Testis (tissue), 3 donors: ENCODE data around the gene CCDC30. TPM values are rescaled to one million over a fixed set of nuclear protein-coding genes. Genes with fewer than 3 reads are reported as not detected.

Experiments
- DNase-seq: peaks from one replicate; pipeline ENCODE4 v3.0.0-alpha.2; 2019
- H3K27ac ChIP-seq, 2 donors: fragments of 200-600 bp; sonication (generic); one replicate each; pipeline ENCODE4 v1.5.1; 2019
- H3K27me3 ChIP-seq: fragments of 200-600 bp; sonication (generic); one replicate; pipeline ENCODE4 v1.5.1; 2019
- H3K36me3 ChIP-seq: fragments of 200-600 bp; sonication (generic); one replicate; pipeline ENCODE4 v1.5.1; 2017; ENCODE audit warnings: low read depth; ENCODE audit errors: missing control alignments
- H3K4me1 ChIP-seq: fragments of 200-600 bp; sonication (generic); one replicate; pipeline ENCODE4 v1.5.1; 2019
- H3K4me3 ChIP-seq, 2 donors: fragments of 200-600 bp; sonication (generic); one replicate each; pipeline ENCODE4 v1.5.1; 2017 to 2019
- H3K9me3 ChIP-seq: fragments of 200-600 bp; sonication (generic); one replicate; pipeline ENCODE4 v1.5.1; 2017
- CTCF ChIP-seq, 3 experiments: fragments of 450-650 bp in 2 of 3; fragments of 200-600 bp in 1 of 3; sonication (generic) in 1 of 3; IDR thresholded peaks; one replicate each; pipeline ENCODE4 v1.5.1; 2016 to 2019; ENCODE audit warnings: antibody characterized with exemption in 3 of 3, mild to moderate bottlenecking in 2 of 3, moderate library complexity in 1 of 3
- POLR2A ChIP-seq: fragments of 450-650 bp; IDR thresholded peaks from one replicate; pipeline ENCODE4 v1.6.1; 2017; ENCODE audit warnings: antibody characterized with exemption, mild to moderate bottlenecking, moderate library complexity
- WGBS, 2 donors: methylation state at CpG; one replicate each; pipeline ENCODE4 v1.1.5; 2018; 5-methylcytosine and 5-hydroxymethylcytosine counted together
- intact Hi-C: fragments of 100-400 bp; cut with DNase I; formaldehyde crosslinking; loops from one replicate; pipeline ENCODE4 v1.15.1; 2023; ENCODE audit warnings: low total_unique reads
- polyA plus RNA-seq: library from polyadenylated mRNA; stranded (reverse); fragments of 350-450 nt; fragmentation: Illumina TruSeq; extraction: RNeasy Lipid Tissue Mini Kit (QIAGEN cat#74804); gene quantifications from one replicate; pipeline ENCODE4 v1.2.3, GENCODE V29; 2014; ENCODE audit warnings: low read depth, low replicate concordance; ENCODE audit not compliant: insufficient read depth
- total RNA-seq, 2 donors: library from RNA; depleted of rRNA; stranded (reverse); fragments of >200 nt; gene quantifications; one replicate each; pipeline ENCODE4 v1.2.3, GENCODE V29; 2016

CCDC30 gene
- total and polyA plus RNA-seq, 3 donors from 2014 or later, result 5.8 to 16.1 (median 14.6) TPM

- no peaks in the 10 kb centered on the region for H3K36me3 ChIP-seq
- no peaks in the 10 kb centered on the region for H3K9me3 ChIP-seq
- 0% methylated on average over 18 to 64 of the region's 66 CpGs for WGBS, 2 donors
- peak; percentile 94 for DNase-seq
- H3K27ac ChIP-seq, result peak within 1 kb of the TSS; percentile 83 to 93
- intact Hi-C loops, result no loop called here
- TF ChIP-seq POLR2A (no peak), CTCF (IDR thresholded peaks at IDR 0.05) (peak in 2 of 3 experiments; percentile 9 to 17)
- no peaks in the 10 kb centered on the region for H3K27me3 ChIP-seq
- H3K4me3 ChIP-seq, result peak within 1 kb of the TSS; percentile 87 to 90
- peaks cover 4% of the 10 kb centered on the region for H3K4me1 ChIP-seq
Observed at GRCh38 chr1:42456010-42456753, 6.9 kb upstream of the CCDC30 start, which contains the start of the genes PPCS and ZMYND12. TSS of gene PPCS (plus strand) at chr1:42456543. CDS start at chr1:42456566, 23 bp downstream. TSS of gene ZMYND12 (minus strand) at chr1:42456022. CDS start at chr1:42455997, 25 bp downstream.

GRCh38 chr1:42456754-42457089, 6.4 kb upstream of the CCDC30 start:
- Histone ChIP-seq H3K4me1 (peaks cover 4% of the 10 kb centered on the region), H3K36me3 (no peaks in the 10 kb centered on the region), H3K27ac (peak overlapping the region; percentile 83 to 93), H3K9me3 (no peaks in the 10 kb centered on the region), H3K27me3 (no peaks in the 10 kb centered on the region), H3K4me3 (peak overlapping the region; percentile 87 to 90)
- intact Hi-C loops, result no loop called here
- peak; percentile 65 for DNase-seq
- TF ChIP-seq CTCF (IDR thresholded peaks at IDR 0.05) (no peak), POLR2A (no peak)
- 0% methylated on average over 9 to 23 of the region's 23 CpGs for WGBS, 2 donors

GRCh38 chr1:42461196-42461595, 1.9 kb upstream of the CCDC30 start:
- TF ChIP-seq CTCF (IDR thresholded peaks at IDR 0.05), result no peak
- TF ChIP-seq POLR2A, result no peak
- H3K27ac ChIP-seq, result no peak overlapping the region
- intact Hi-C loops, result no loop called here
- DNase-seq, result no peak
- H3K9me3 ChIP-seq, result no peaks in the 10 kb centered on the region
- WGBS, 2 donors, result 75 to 86% methylated on average over 2 of the region's 2 CpGs
- no peaks in the 10 kb centered on the region for H3K27me3 ChIP-seq
- peaks cover 8% of the 10 kb centered on the region for H3K4me1 ChIP-seq
- H3K36me3 ChIP-seq, result no peaks in the 10 kb centered on the region
- no peak overlapping the region for H3K4me3 ChIP-seq

GRCh38 chr1:42463921-42464320, 835 bp downstream of the CCDC30 start:
- peak overlapping the region; percentile 69 to 72 for H3K4me3 ChIP-seq
- no peaks in the 10 kb centered on the region for H3K36me3 ChIP-seq
- peak overlapping the region in 1 of 2 donors; percentile 16 for H3K27ac ChIP-seq
- peaks cover 4% of the 10 kb centered on the region for H3K4me1 ChIP-seq
- WGBS, 2 donors, result 53 to 64% methylated on average over 3 of the region's 3 CpGs
- H3K27me3 ChIP-seq, result no peaks in the 10 kb centered on the region
- no peak for TF ChIP-seq POLR2A
- TF ChIP-seq CTCF (IDR thresholded peaks at IDR 0.05), result no peak
- intact Hi-C loops, result no loop called here
- no peak for DNase-seq
- H3K9me3 ChIP-seq, result no peaks in the 10 kb centered on the region

GRCh38 chr1:42466030-42466429, 2.9 kb downstream of the CCDC30 start:
- WGBS, 2 donors, result 66 to 83% methylated on average over 2 of the region's 2 CpGs
- Histone ChIP-seq H3K4me1 (peaks cover 4% of the 10 kb centered on the region), H3K4me3 (no peak overlapping the region), H3K27me3 (no peaks in the 10 kb centered on the region), H3K36me3 (no peaks in the 10 kb centered on the region), H3K9me3 (no peaks in the 10 kb centered on the region), H3K27ac (no peak overlapping the region)
- TF ChIP-seq CTCF (IDR thresholded peaks at IDR 0.05) (no peak), POLR2A (no peak)
- no peak for DNase-seq
- intact Hi-C loops, result no loop called here
